Measurements from ENCODE around the gene EEF1G.

EEF1G gene

DNA sequence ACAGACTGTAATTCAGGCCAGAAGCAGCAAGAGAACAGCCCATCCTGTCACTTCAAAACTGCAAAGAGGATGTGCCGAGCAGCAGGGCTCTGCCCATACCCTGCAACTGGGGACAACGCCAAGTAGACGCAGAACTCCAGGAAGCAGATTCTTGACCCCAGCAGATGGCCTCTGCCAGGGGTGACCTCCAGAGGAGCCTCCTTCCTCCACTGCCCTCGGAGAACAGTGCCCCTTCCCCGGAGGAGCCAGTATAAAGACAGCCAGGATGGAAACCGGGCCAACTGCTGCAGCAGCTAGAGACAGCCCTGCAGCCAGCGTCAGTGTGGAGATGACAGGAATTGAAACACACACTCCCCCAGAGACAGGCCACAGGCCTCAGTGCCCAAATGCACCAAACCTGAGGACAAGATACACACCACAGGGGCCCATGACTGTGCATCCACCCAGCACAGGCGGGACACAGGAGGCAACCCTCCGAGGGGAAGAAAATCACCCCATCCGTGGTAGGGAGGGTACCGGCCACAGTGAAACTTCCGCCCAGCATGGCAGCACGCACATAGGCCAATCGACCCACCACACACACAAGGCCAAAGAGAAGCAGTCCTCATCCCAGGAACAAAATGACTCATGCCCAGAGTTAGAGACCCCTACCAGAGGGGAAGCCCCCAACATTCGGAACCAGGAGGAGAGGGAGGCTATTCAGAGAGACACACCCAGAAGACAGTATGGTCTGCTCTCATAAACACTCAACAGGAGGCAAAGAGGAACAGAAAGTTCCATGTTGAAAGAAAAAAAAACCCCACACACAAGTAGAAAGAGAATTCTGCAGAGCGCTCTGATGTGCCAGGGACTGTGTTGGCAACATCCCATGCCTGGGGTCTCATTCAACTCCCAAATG is 32.6 kb downstream of the EEF1G start:
- no peak for DNase-seq (ENCODE audit: low spot score)

DNA sequence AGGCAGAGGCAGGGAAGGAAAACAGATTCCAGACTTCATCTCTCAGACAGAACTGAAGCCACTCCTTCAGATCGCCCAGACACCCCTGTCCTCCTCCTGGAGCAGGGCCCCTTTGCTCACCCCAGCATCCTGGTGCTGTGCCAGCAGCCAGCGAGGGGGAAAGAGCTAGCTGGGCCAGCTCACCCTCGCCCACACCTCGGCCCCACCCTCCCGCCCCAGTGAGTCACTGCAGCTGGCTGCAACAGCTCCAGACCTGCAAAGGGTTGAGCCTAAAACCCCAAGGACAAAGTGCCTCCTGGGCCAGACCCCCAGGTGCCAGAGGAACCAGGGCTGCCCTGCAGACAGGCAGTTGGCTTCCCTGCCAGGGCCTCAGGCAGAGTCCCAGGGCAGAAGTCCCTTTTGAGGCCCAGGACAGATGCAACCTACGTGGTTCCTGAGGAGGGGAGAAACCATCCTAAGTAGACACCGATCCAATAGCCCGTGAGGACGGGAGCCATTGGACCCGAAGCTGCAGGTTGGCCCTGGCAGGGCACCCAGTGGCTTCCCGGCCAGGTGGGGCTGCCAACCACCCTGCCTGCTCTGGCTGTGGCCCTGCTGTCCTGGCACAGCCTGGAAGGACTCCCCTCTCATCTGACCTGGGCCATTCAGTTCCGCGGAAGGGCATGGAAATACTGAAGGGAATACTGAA is 34.3 kb downstream of the EEF1G start:
- no peak for DNase-seq (ENCODE audit: low spot score)

DNA sequence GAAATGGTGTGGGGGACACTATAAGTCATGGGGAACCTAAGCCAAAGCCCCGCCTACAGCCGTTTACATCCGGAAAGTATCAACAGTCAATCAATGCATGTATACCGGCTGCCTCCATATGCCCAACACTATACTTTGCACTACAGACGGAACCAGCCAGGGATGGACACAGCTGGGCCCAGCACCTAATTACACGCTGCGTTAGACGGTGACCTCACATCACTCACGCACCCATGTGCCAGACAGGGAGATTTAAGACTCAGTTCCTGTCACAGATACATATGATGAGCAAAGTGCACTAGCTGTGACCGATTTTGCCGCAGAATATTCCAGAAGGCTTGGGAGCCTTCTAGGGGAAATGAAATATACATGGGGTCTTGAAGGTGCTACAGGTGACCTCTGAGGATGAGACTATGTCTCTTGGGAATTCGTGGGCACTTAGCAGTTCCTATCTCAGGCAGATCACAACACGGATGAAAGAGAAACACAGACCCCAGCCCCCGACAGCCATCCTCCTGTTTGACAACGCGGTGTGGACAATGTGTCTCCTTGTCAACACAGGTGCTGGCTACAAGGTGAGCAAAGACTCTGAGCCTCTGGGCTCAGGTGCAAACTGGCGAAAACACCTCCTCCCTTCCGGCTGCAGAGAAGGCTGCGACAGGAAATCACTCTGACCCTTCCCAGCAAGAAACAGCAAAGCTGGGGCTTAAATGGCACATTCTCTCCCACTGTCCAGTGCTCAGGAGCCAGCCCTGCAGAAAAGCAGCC is 35.0 kb downstream of the EEF1G start:
- no peak for DNase-seq (ENCODE audit: low spot score)

GRCh38 chr11:62536301-62536957 is 37.3 kb downstream of the EEF1G start:
- DNase-seq (ENCODE audit: low spot score) = no peak

- no peak for DNase-seq (ENCODE audit: low spot score)
Observed at GRCh38 chr11:62535802-62536201, 37.9 kb downstream of the EEF1G start.

DNA sequence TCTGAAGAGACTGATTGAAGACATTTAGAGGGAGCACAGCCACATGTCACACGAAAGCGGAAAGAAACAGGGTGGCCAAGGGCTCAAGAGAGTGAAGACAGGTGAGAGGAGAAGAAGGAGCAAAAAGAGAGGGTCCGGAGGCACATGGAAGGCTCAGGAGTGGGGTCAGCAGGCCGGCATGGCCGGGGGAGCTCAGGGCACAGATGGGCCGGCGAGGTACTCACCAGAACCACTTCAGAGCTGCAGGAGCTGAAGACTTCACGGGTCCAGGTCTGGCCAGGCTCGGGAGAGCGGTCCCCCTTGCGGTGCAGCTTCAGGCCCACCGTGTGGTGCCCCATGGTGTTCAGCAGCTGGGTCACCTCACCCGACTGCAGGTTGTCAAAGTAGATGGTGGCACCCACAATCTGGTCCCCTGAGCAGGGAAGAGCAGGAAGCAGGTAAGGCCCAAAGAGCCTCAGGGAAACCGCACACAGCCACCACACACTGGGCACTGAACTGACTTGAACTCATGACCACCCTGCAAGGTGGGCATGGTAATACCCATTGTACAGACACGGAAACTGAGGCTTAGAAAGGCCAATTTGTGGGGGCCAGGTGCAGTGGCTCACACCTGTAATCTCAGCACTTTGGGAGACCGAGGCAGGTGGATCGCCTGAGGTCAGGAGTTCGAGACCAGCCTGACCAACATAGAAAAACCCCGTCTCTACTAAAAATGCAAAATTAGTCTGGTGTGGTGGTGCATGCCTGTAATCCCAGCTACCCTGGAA is 38.7 kb downstream of the EEF1G start:
- DNase-seq (ENCODE audit: low spot score) = no peak

DNA sequence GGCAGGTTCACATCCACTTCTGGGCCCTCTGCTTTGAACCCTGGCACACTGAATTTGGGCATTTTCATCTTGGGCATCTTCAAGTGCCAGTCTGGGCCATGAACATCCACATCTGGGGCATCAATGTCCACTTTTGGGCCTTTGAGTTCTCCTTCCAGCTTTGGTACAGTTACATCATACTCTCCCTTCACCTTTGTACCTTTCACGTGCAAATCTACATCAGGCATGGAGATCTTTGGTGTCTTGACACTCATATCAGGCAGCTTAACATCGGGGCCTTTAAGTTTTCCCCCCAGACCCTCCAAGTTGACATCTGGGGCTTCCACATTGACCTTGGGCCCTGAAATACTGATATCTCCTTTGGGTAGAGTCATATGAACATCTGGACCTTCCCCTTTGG is 41.6 kb downstream of the EEF1G start:
- DNase-seq (ENCODE audit: low spot score) = no peak

DNA sequence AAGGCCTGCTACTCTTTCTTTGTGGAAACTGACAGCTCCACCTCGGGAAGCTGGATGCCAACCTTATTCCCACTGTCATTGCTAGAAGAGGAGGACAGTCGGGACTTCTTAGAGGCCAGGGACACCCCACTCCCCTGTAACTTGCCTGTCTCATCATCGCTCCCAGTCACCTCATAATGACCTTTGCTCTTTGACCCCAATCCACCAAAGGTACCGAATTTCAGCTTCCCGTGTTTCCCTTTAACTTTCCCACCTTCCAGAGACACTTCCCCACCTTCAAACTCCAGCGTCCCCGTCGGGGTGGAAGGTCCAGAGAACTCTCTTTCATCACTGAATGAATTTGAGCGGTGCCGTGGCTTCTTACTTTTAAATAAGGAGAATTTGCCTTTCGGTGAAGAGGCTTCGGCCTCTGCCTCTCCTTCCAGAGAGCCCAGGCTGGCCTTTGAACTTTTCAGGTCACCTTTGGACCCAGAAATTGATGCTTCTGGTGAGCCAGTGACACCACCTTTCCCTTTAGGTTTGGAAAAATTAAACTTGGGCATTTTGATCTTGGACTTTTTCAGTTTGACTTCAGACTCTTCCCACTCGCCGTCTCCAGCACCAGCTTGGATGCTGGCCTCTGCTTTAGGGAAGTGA is 56.8 kb downstream of the EEF1G start:
- no peak for DNase-seq (ENCODE audit: low spot score)

- DNase-seq (ENCODE audit: low spot score) = no peak
Observed at GRCh38 chr11:62514151-62514550, 59.5 kb downstream of the EEF1G start.

GRCh38 chr11:62513626-62514025 is 60.1 kb downstream of the EEF1G start:
- DNase-seq (ENCODE audit: low spot score) = no peak

DNA sequence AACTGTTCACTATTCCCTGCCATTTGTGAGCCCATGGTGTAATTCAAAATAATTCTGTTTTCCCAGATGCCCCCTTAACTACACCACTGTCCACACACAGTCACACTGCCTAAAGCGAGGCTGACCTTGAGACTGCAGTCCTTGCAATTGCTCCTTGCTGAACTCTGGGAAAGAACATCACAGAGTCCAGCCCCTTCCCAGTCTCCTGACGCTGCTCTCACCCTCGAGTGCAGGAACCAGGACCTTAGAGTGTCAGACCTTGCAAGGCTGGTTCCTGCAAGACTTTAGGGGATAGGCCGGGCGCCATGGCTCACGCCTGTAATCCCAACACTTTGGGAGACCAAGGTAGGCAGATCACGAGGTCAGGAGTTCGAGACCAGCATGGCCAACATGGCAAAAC is 60.7 kb downstream of the EEF1G start:
- no peak for DNase-seq (ENCODE audit: low spot score)

Small RNAs within 50 kb of the gene (small RNA-seq; reads per million reads assigned to genes)
- 0 reads per million in 2 experiments for gene AP001458.1
- gene EEF1G = 0 reads per million in 2 experiments
- 0.05 to 0.31 reads per million in 2 experiments for gene MIR6747

Data from SK-N-DZ (cell line).